HCT116 (cell line): ENCODE data around the gene PURA. TPM values are rescaled to one million over a fixed set of nuclear protein-coding genes. Genes with fewer than 3 reads are reported as not detected.

Experiments
- ATAC-seq: fragments of 200-7000 bp; cut with Tn5 transposase; 2 replicates; pipeline ENCODE4 v1.9.1; 2020; ENCODE audit warnings: mild to moderate bottlenecking, moderate library complexity
- BruUV-seq: library from RNA; stranded (reverse); fragments of 400-500 nt; replicated peaks from 2 replicates; lab custom pipeline; 2021; lab: Mats Ljungman, UMichigan
- CTCF ChIA-PET: fragments of 300-600 bp; sonication (Branson Sonifier 250); formaldehyde crosslinking; loops from one replicate; lab custom pipeline; 2021; ENCODE audit warnings: antibody characterized with exemption; lab: Charles Lee
- POLR2A ChIA-PET: fragments of 300-600, 350-600 bp; sonication (Branson Sonifier 250); formaldehyde crosslinking; loops from one replicate; lab custom pipeline; 2021; ENCODE audit warnings: antibody characterized with exemption; lab: Charles Lee
- RAD21 ChIA-PET, 2 experiments: fragments of 300-600 bp; sonication (Branson Sonifier 250); formaldehyde crosslinking; loops; one replicate each; lab custom pipeline; 2023; ENCODE audit warnings: low total read pairs in 2 of 2; ENCODE audit not compliant: uncharacterized antibody in 2 of 2, unreplicated experiment in 2 of 2, low non-redundant PET in 1 of 2; lab: Charles Lee
- DNase-seq: peaks from one replicate; pipeline ENCODE4 v3.0.0-alpha.2; 2010; ENCODE audit warnings: low read depth, low spot score
- H2AFZ ChIP-seq: fragments of 200-600 bp; shearing (Covaris generic), sonication (generic); 2 replicates; pipeline ENCODE4 v1.6.1; 2017; ENCODE audit warnings: low read depth, mixed run types, mixed read lengths, antibody characterized with exemption, low read length; ENCODE audit not compliant: poor library complexity, severe bottlenecking
- H3K27ac ChIP-seq: 2 replicates; pipeline ENCODE4 v1.5.1; 2012; ENCODE audit warnings: low read depth, low read length
- H3K27me3 ChIP-seq: fragments of 200-600 bp; sonication (generic); 2 replicates; pipeline ENCODE4 v1.6.1; 2016; ENCODE audit warnings: mixed run types, low read length, mixed read lengths; ENCODE audit not compliant: insufficient read depth
- H3K36me3 ChIP-seq, 2 experiments: fragments of 200-500 bp in 1 of 2; fragments of 200-600 bp in 1 of 2; sonication (Bioruptor generic) in 1 of 2; sonication (generic) in 1 of 2; 2 replicates each; pipeline versions ENCODE4 v1.5.1 to v1.6.1; 2014 to 2016; ENCODE audit warnings: low read length in 2 of 2, inconsistent platforms in 1 of 2, mixed read lengths in 1 of 2, mixed run types in 1 of 2; ENCODE audit not compliant: insufficient read depth in 2 of 2, control insufficient read depth in 1 of 2
- H3K4me1 ChIP-seq, 2 experiments: fragments of 200-600 bp in 1 of 2; sonication (generic) in 1 of 2; 2 replicates each; pipeline versions ENCODE4 v1.5.1 to v1.6.1; 2012 to 2017; ENCODE audit warnings: low read length in 2 of 2, inconsistent platforms in 1 of 2, mild to moderate bottlenecking in 1 of 2, mixed read lengths in 1 of 2, mixed run types in 1 of 2, moderate library complexity in 1 of 2; ENCODE audit not compliant: insufficient read depth in 2 of 2, control insufficient read depth in 1 of 2
- H3K4me2 ChIP-seq: fragments of 200-600 bp; sonication (generic); 2 replicates; pipeline ENCODE4 v1.6.1; 2017; ENCODE audit warnings: mixed run types, low read length, mixed read lengths
- H3K4me3 ChIP-seq, 2 experiments: fragments of 200-600 bp in 1 of 2; sonication (generic) in 1 of 2; replicated peaks in 1 of 2; 2 replicates each; pipeline ENCODE4 v1.5.1; 2011 to 2016; ENCODE audit warnings: low read length in 2 of 2, control low read depth in 1 of 2, low read depth in 1 of 2, mild to moderate bottlenecking in 1 of 2, mixed read lengths in 1 of 2, mixed run types in 1 of 2
- H3K79me2 ChIP-seq: fragments of 200-600 bp; sonication (generic); 2 replicates; pipeline ENCODE4 v1.6.1; 2017; ENCODE audit warnings: mild to moderate bottlenecking, mixed run types, low read length, moderate library complexity, mixed read lengths; ENCODE audit not compliant: insufficient read depth
- H3K9ac ChIP-seq: fragments of 200-600 bp; sonication (generic); 2 replicates; pipeline ENCODE4 v1.6.1; 2016; ENCODE audit warnings: low read length, mixed read lengths
- H3K9me2 ChIP-seq: fragments of 200-600 bp; sonication (generic), shearing (Covaris generic); 2 replicates; pipeline ENCODE4 v1.6.1; 2017; ENCODE audit warnings: mixed run types, mild to moderate bottlenecking, moderate library complexity; ENCODE audit not compliant: insufficient read depth
- H3K9me3 ChIP-seq, 2 experiments: fragments of 200-500 bp in 1 of 2; fragments of 200-600 bp in 1 of 2; sonication (Bioruptor generic) in 1 of 2; sonication (generic) in 1 of 2; 2 replicates each; pipeline ENCODE4 v1.6.1; 2014 to 2017; ENCODE audit warnings: low read length in 2 of 2, mixed read lengths in 2 of 2, inconsistent platforms in 1 of 2, low read depth in 1 of 2, mild to moderate bottlenecking in 1 of 2, mixed run types in 1 of 2, moderate library complexity in 1 of 2; ENCODE audit not compliant: control insufficient read depth in 1 of 2, insufficient read depth in 1 of 2
- H4K20me1 ChIP-seq: fragments of 200-600 bp; sonication (generic), shearing (Covaris generic); 2 replicates; pipeline ENCODE4 v1.6.1; 2017; ENCODE audit warnings: mixed run types, mild to moderate bottlenecking, moderate library complexity; ENCODE audit not compliant: insufficient read depth
- ATF3 ChIP-seq: IDR thresholded peaks from 2 replicates; pipeline ENCODE4 v1.6.1; 2012
- CBX3 ChIP-seq: IDR thresholded peaks from 2 replicates; pipeline ENCODE4 v1.6.1; 2012; ENCODE audit warnings: low read depth
- EGR1 ChIP-seq: IDR thresholded peaks from 2 replicates; pipeline ENCODE4 v1.6.1; 2012; ENCODE audit warnings: low read depth
- ELF1 ChIP-seq: IDR thresholded peaks from 2 replicates; pipeline ENCODE4 v1.6.1; 2012; ENCODE audit warnings: low read depth, borderline replicate concordance
- POLR2AphosphoS5 ChIP-seq: IDR thresholded peaks from 2 replicates; pipeline ENCODE4 v1.6.1; 2011; ENCODE audit warnings: mild to moderate bottlenecking, low read depth, low read length, moderate library complexity
- REST ChIP-seq: IDR thresholded peaks from 2 replicates; pipeline ENCODE4 v1.6.1; 2012; ENCODE audit warnings: low read depth
- SIN3A ChIP-seq: IDR thresholded peaks from 2 replicates; pipeline ENCODE4 v1.6.1; 2012; ENCODE audit warnings: low read depth
- TCF7L2 ChIP-seq: IDR thresholded peaks from 2 replicates; pipeline ENCODE4 v1.7.0; 2011; ENCODE audit warnings: borderline replicate concordance, inconsistent platforms; ENCODE audit not compliant: insufficient read depth, insufficient read length; ENCODE audit errors: extremely low read depth
- YY1 ChIP-seq: IDR thresholded peaks from 2 replicates; pipeline ENCODE4 v1.6.1; 2011; ENCODE audit warnings: low read length, low read depth, moderate library complexity, mild to moderate bottlenecking; ENCODE audit not compliant: insufficient replicate concordance; ENCODE audit errors: extremely low read depth
- ZFX ChIP-seq: fragments of 450-650 bp; IDR thresholded peaks from 2 replicates; pipeline ENCODE4 v1.6.1; 2017
- intact Hi-C: fragments of 100-400 bp; cut with micrococcal nuclease; formaldehyde crosslinking; loops from 2 replicates; pipeline ENCODE4 v1.10.0; 2022
- total RNA-seq: library from RNA; stranded (reverse); gene quantifications from one replicate; pipeline ENCODE4 v1.2.1, GENCODE V29; 2021; ENCODE audit not compliant: unreplicated experiment

PURA gene
- total RNA-seq, 1 experiment from 2014 or later = 15.2 TPM

- intact Hi-C loops = no loop called here
- RAD21 ChIA-PET = no interaction called here
- Histone ChIP-seq H3K9me2 (no peaks in the 10 kb centered on the region), H3K27ac (no peak overlapping the region), H3K4me2 (no peak overlapping the region), H3K4me1 (peaks cover 2 to 4% of the 10 kb centered on the region in 2 experiments; a peak in 3 of 4 replicates), H3K9ac (no peak overlapping the region), H3K9me3 (no peaks in the 10 kb centered on the region), H3K36me3 (no peaks in the 10 kb centered on the region), H3K27me3 (no peaks in the 10 kb centered on the region), H2AFZ (no peak overlapping the region), H3K79me2 (no peaks in the 10 kb centered on the region), H4K20me1 (no peaks in the 10 kb centered on the region), H3K4me3 (no peak overlapping the region)
- TF ChIP-seq CBX3 (no peak), EGR1 (no peak), SIN3A (no peak), TCF7L2 (no peak)
- POLR2A ChIA-PET = no interaction called here
- CTCF ChIA-PET = interaction anchor here (0.8 kb wide), 1 partner anchor 18 kb away, joined by 3 read pairs; no protein-coding TSS in a partner anchor
- DNase-seq = no peak
- BruUV-seq = no TSS peak
- ATAC-seq = no peak
These were observed 48.4 kb downstream of the PURA start for GRCh38 chr5:140162275-140162674.

- H3K79me2 ChIP-seq = no peaks in the 10 kb centered on the region
- ChIA-PET RAD21 (no interaction called here), POLR2A (no interaction called here), CTCF (no interaction called here)
- H3K9me3 ChIP-seq = no peaks in the 10 kb centered on the region
- no peaks in the 10 kb centered on the region for H4K20me1 ChIP-seq
- no peak overlapping the region for H3K4me2 ChIP-seq
- H3K4me1 ChIP-seq = no peaks in the 10 kb centered on the region; a peak in 1 of 4 replicates
- H3K27me3 ChIP-seq = no peaks in the 10 kb centered on the region
- H2AFZ ChIP-seq = no peak overlapping the region
- BruUV-seq = no TSS peak
- H3K27ac ChIP-seq = no peak overlapping the region
- no peak overlapping the region for H3K9ac ChIP-seq
- H3K9me2 ChIP-seq = no peaks in the 10 kb centered on the region
- H3K4me3 ChIP-seq = no peak overlapping the region
- TF ChIP-seq ATF3 = no peak
- no peak for TF ChIP-seq REST
- TF ChIP-seq YY1 = no peak
- TF ChIP-seq ZFX = no peak
- TF ChIP-seq POLR2AphosphoS5 = no peak
- no peak for TF ChIP-seq TCF7L2
- TF ChIP-seq SIN3A = no peak
- no peak for TF ChIP-seq ELF1
- ATAC-seq (no peak), DNase-seq (no peak)
- no peaks in the 10 kb centered on the region for H3K36me3 ChIP-seq
- intact Hi-C loops = no loop called here
These were observed 48.9 kb downstream of the PURA start for GRCh38 chr5:140162781-140163180.
